GM23248 (cell line): ENCODE results near the gene SUN1. TPM values are rescaled to one million over a fixed set of nuclear protein-coding genes. Genes with fewer than 3 reads are reported as not detected.
A peak's percentile ranks its signal among the peaks of the same experiment; 100 is the strongest.

Experiments used
- DNase-seq: peaks from one replicate; pipeline ENCODE4 v3.0.0-alpha.2; 2015
- H2AFZ ChIP-seq: fragments of 200-600 bp; sonication (generic); 2 replicates; pipeline ENCODE4 v1.6.1; 2016; ENCODE audit warnings: antibody characterized with exemption
- H3F3A ChIP-seq: fragments of 200-600 bp; sonication (generic); 2 replicates; pipeline ENCODE4 v1.6.1; 2016; ENCODE audit warnings: mild to moderate bottlenecking, antibody characterized with exemption, mixed run types; ENCODE audit not compliant: insufficient read depth
- H3K27ac ChIP-seq: fragments of 200-600 bp; sonication (generic); 2 replicates; pipeline ENCODE4 v1.5.1; 2016; ENCODE audit warnings: mild to moderate bottlenecking
- H3K27me3 ChIP-seq: fragments of 200-600 bp; sonication (generic); replicated peaks from 2 replicates; pipeline ENCODE4 v1.6.1; 2016; ENCODE audit warnings: mild to moderate bottlenecking; ENCODE audit not compliant: insufficient read depth
- H3K36me3 ChIP-seq: fragments of 200-600 bp; sonication (generic); 2 replicates; pipeline ENCODE4 v1.6.1; 2016; ENCODE audit warnings: low read depth, mild to moderate bottlenecking
- H3K4me1 ChIP-seq: fragments of 200-600 bp; sonication (generic); 2 replicates; pipeline ENCODE4 v1.6.1; 2016; ENCODE audit warnings: mild to moderate bottlenecking; ENCODE audit not compliant: insufficient read depth
- H3K4me2 ChIP-seq: fragments of 200-600 bp; sonication (generic); one replicate; pipeline ENCODE4 v1.6.1; 2016; ENCODE audit warnings: mild to moderate bottlenecking; ENCODE audit not compliant: unreplicated experiment
- H3K4me3 ChIP-seq: fragments of 200-600 bp; sonication (generic); 2 replicates; pipeline ENCODE4 v1.5.1; 2016; ENCODE audit warnings: mild to moderate bottlenecking
- H3K79me2 ChIP-seq: fragments of 200-600 bp; sonication (generic); 2 replicates; pipeline ENCODE4 v1.6.1; 2016; ENCODE audit warnings: mild to moderate bottlenecking; ENCODE audit not compliant: insufficient read depth
- H3K9ac ChIP-seq: fragments of 200-600 bp; sonication (generic); 2 replicates; pipeline ENCODE4 v1.6.1; 2016; ENCODE audit warnings: mild to moderate bottlenecking
- H3K9me2 ChIP-seq: fragments of 200-600 bp; sonication (generic); 2 replicates; pipeline ENCODE4 v1.6.1; 2016; ENCODE audit warnings: mixed run types, mild to moderate bottlenecking, moderate library complexity; ENCODE audit not compliant: insufficient read depth
- H3K9me3 ChIP-seq: fragments of 200-600 bp; sonication (generic); one replicate; pipeline ENCODE4 v1.6.1; 2017; ENCODE audit warnings: low read depth
- H4K20me1 ChIP-seq: fragments of 200-600 bp; sonication (generic); 2 replicates; pipeline ENCODE4 v1.6.0; 2016; ENCODE audit not compliant: insufficient read depth
- EZH2 ChIP-seq: fragments of 200-600 bp; sonication (generic); IDR thresholded peaks from 2 replicates; pipeline ENCODE4 v1.6.1; 2018; ENCODE audit warnings: antibody characterized with exemption, mild to moderate bottlenecking; ENCODE audit not compliant: insufficient read depth, poor library complexity, severe bottlenecking
- EZH2phosphoT487 ChIP-seq: fragments of 200-600 bp; sonication (generic); IDR thresholded peaks from 2 replicates; pipeline ENCODE4 v1.6.1; 2018; ENCODE audit warnings: antibody characterized with exemption, moderate library complexity, mild to moderate bottlenecking, low read depth; ENCODE audit not compliant: insufficient read depth
- WGBS, 2 experiments: methylation state at CpG; one replicate each; pipeline ENCODE4 v1.1.6; 2015 to 2017; ENCODE audit warnings: low lambda C conversion rate in 2 of 2, low coverage in 1 of 2; ENCODE audit errors: missing lambda C conversion rate in 2 of 2; 5-methylcytosine and 5-hydroxymethylcytosine counted together
- in situ Hi-C: fragments of 300-500 bp; cut with MboI; formaldehyde crosslinking; loops from 2 replicates; pipeline ENCODE4 v1.15.0; 2020
- polyA plus RNA-seq: library from polyadenylated mRNA; unstranded; fragments of >200 nt; fragmentation: Nextera tagmentation; extraction: Ambion mirVana; gene quantifications from 2 replicates; pipeline ENCODE4 v1.2.1, GENCODE V29; 2016
- total RNA-seq: library from RNA; depleted of rRNA; stranded (reverse); fragments of >200 nt; shearing (Covaris generic); gene quantifications from 2 replicates; pipeline ENCODE4 v1.2.3, GENCODE V29; 2014

Gene SUN1
- total and polyA plus RNA-seq, 2 experiments from 2014 or later = 74.0 to 104 TPM

- Histone ChIP-seq H3K79me2 (no peaks in the 10 kb centered on the region), H3K4me3 (0 out of 2 replicates have a peak overlapping the region, but pooled peaks have one; percentile 12), H3K4me1 (peaks cover 4% of the 10 kb centered on the region; the same call in 1 of the 2 replicates), H3K9me2 (no peaks in the 10 kb centered on the region), H3K36me3 (no peaks in the 10 kb centered on the region), H4K20me1 (no peaks in the 10 kb centered on the region), H3K9ac (no peak overlapping the region), H3K27me3 (peaks cover 9% of the 10 kb centered on the region), H3K4me2 (no peak overlapping the region), H2AFZ (no peak overlapping the region), H3F3A (no peaks in the 10 kb centered on the region), H3K27ac (no peak overlapping the region), H3K9me3 (no peaks in the 10 kb centered on the region)
- peak; percentile 63 for DNase-seq
- in situ Hi-C loops = no loop called here
- WGBS, 2 experiments = 44 to 46% methylated on average over 45 to 57 of the region's 58 CpGs
- no peak for TF ChIP-seq EZH2phosphoT487
- no peak for TF ChIP-seq EZH2
These were observed 77.4 kb downstream of the SUN1 start for GRCh38 chr7:909358-910329.

DNA sequence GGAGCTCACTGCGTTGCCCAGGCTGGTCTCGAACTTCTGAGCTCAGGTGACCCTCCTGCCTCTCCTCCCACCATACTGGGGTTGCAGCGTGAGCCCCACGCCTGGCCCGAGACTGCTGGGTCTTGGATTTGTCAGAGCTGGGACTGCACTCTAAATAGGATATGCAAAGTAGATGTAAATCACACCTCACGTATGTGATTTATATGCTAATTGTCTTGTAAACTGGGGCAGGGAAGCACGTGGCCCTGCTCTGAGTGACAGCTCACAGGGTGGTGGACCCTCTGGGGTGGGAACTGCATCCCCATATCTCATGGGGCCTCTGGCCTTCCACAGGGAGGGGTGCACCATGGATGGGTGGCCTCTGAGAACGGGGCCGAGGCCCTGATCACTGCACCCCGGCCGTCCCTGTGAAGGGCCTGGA is 78.2 kb downstream of the SUN1 start:
- Histone ChIP-seq H3K9me3 (no peaks in the 10 kb centered on the region), H3F3A (no peaks in the 10 kb centered on the region), H3K27me3 (peaks cover 2% of the 10 kb centered on the region), H4K20me1 (no peaks in the 10 kb centered on the region), H3K4me1 (no peaks in the 10 kb centered on the region), H3K9ac (no peak overlapping the region), H3K36me3 (no peaks in the 10 kb centered on the region), H3K79me2 (no peaks in the 10 kb centered on the region), H3K9me2 (no peaks in the 10 kb centered on the region), H3K4me2 (no peak overlapping the region), H3K27ac (no peak overlapping the region), H2AFZ (no peak overlapping the region), H3K4me3 (no peak overlapping the region)
- in situ Hi-C loops = no loop called here
- WGBS, 2 experiments = 60 to 65% methylated on average over 11 of the region's 11 CpGs
- TF ChIP-seq EZH2 (no peak), EZH2phosphoT487 (no peak)
- DNase-seq = no peak

DNA sequence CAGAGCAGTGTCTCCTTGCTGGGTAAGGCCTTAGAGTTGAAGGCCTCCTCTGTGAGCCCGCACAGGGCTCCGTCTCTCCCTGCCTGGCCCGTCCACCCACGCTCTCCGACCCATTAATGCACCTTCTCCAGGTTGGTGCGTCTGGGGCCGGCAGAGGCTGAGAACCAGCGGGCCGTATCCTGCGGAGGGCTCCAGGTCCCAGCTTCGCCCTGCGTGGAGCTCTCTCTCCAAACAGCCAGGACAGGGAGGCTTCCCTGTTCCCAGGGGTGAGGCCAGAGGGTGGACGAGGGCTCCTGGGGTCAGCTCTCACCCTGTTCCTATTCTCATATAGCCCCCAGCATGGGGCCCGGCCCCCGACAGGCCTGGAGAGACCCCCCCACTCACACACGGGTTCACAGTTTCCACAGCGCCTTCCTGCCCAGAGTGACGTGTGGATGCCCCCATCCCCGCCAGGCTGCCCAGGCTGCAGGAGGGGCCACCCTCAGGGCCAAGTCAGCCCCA is 78.7 kb downstream of the SUN1 start:
- H3K4me1 ChIP-seq = no peaks in the 10 kb centered on the region
- H3K9ac ChIP-seq = no peak overlapping the region
- H3K9me3 ChIP-seq = no peaks in the 10 kb centered on the region
- WGBS, 2 experiments = 61 to 64% methylated on average over 13 to 19 of the region's 19 CpGs
- H4K20me1 ChIP-seq = no peaks in the 10 kb centered on the region
- H3K27me3 ChIP-seq = no peaks in the 10 kb centered on the region
- no peak overlapping the region for H3K4me3 ChIP-seq
- no peaks in the 10 kb centered on the region for H3K36me3 ChIP-seq
- H2AFZ ChIP-seq = no peak overlapping the region
- H3K9me2 ChIP-seq = no peaks in the 10 kb centered on the region
- H3K4me2 ChIP-seq = no peak overlapping the region
- no peak overlapping the region for H3K27ac ChIP-seq
- DNase-seq = no peak
- no peaks in the 10 kb centered on the region for H3K79me2 ChIP-seq
- no peaks in the 10 kb centered on the region for H3F3A ChIP-seq
- in situ Hi-C loops = no loop called here
- TF ChIP-seq EZH2 (no peak), EZH2phosphoT487 (no peak)

- Histone ChIP-seq H3F3A (no peaks in the 10 kb centered on the region), H3K27me3 (0 out of 2 replicates have a peak, but pooled peaks cover 6% of the 10 kb centered on the region), H3K9me3 (no peaks in the 10 kb centered on the region), H3K36me3 (no peaks in the 10 kb centered on the region), H3K9me2 (no peaks in the 10 kb centered on the region), H2AFZ (no peak overlapping the region), H3K27ac (no peak overlapping the region), H3K9ac (no peak overlapping the region), H4K20me1 (no peaks in the 10 kb centered on the region), H3K4me3 (no peak overlapping the region), H3K4me2 (no peak overlapping the region), H3K4me1 (no peaks in the 10 kb centered on the region), H3K79me2 (no peaks in the 10 kb centered on the region)
- no peak for DNase-seq
- in situ Hi-C loops = no loop called here
- TF ChIP-seq EZH2phosphoT487 (no peak), EZH2 (no peak)
- 85 to 89% methylated on average over 28 to 39 of the region's 41 CpGs for WGBS, 2 experiments
These were observed 79.7 kb downstream of the SUN1 start for GRCh38 chr7:911791-912480.
